ENCODE data around the gene PRSS21. TPM values are rescaled to one million over a fixed set of nuclear protein-coding genes. Genes with fewer than 3 reads are reported as not detected.
A peak's percentile ranks its signal among the peaks of the same experiment; 100 is the strongest.

Gene PRSS21
- total RNA-seq, 1 donor from 2014 or later: 17.1 TPM

- Histone ChIP-seq H3K27ac (peak overlapping the region; percentile 26), H3K36me3 (peaks cover 94% of the 10 kb centered on the region), H3K27me3 (no peaks in the 10 kb centered on the region), H3K4me1 (peaks cover 4% of the 10 kb centered on the region), H3K9me3 (no peaks in the 10 kb centered on the region), H3K4me3 (no peak overlapping the region)
- TF ChIP-seq, protein P1, sequence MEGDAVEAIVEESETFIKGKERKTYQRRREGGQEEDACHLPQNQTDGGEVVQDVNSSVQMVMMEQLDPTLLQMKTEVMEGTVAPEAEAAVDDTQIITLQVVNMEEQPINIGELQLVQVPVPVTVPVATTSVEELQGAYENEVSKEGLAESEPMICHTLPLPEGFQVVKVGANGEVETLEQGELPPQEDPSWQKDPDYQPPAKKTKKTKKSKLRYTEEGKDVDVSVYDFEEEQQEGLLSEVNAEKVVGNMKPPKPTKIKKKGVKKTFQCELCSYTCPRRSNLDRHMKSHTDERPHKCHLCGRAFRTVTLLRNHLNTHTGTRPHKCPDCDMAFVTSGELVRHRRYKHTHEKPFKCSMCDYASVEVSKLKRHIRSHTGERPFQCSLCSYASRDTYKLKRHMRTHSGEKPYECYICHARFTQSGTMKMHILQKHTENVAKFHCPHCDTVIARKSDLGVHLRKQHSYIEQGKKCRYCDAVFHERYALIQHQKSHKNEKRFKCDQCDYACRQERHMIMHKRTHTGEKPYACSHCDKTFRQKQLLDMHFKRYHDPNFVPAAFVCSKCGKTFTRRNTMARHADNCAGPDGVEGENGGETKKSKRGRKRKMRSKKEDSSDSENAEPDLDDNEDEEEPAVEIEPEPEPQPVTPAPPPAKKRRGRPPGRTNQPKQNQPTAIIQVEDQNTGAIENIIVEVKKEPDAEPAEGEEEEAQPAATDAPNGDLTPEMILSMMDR (IDR thresholded peaks at IDR 0.05): no peak
- intact Hi-C loops (cut with DNase I): no loop called here
- peak; percentile 63 for DNase-seq
- ATAC-seq: no peak
These were observed 46.7 kb upstream of the PRSS21 start for GRCh38 chr16:2770057-2770951.

GRCh38 chr16:2771496-2772402, 45.3 kb upstream of the PRSS21 start:
- Histone ChIP-seq H3K9me3 (no peaks in the 10 kb centered on the region), H3K27me3 (no peaks in the 10 kb centered on the region), H3K4me3 (no peak overlapping the region), H3K36me3 (peaks cover 79% of the 10 kb centered on the region), H3K4me1 (peaks cover 16% of the 10 kb centered on the region), H3K27ac (no peak overlapping the region)
- DNase-seq (peak; percentile 55), ATAC-seq (no peak)
- TF ChIP-seq, protein P1 (IDR thresholded peaks at IDR 0.05): no peak
- intact Hi-C loops (cut with DNase I): no loop called here

DNA sequence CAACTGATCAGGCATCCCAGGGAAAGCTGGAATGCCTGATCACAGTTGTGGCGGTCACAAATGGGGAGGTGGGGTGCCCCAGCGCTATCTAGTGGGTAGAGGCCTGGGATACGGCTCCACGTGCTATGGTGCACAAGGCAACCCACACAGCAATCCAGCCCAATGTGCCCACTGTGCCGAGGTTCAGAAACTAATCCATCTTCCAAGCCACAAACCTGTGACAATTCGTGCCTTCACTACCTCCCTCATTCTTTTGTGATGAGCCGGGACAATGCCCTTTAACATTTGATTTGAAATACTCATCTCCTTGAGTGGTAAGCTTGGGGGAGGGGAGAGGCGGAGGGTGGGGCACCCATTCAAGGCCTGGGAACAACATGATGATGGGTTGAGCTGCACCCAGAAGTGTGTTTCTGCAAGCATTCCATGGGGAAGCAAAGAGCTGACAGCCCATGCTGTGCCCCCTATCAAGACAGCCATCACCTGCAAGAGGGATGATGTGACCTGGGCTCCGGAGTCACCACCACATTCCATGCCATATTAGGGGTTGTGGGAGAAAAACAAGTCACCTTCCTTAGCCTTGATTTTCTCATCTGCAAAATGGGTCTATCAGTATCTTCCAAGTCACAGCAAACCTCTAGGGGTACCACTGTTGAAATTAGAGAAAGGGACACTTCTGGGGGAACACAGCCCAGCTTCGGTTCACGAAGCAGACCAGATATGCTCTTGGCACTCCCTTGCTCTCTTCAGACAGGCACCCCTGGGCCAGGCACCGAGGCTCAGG, 43.7 kb upstream of the PRSS21 start:
- ATAC-seq: no peak
- peaks cover 18% of the 10 kb centered on the region for H3K4me1 ChIP-seq
- DNase-seq: peak; percentile 27
- TF ChIP-seq, protein P1 (IDR thresholded peaks at IDR 0.05): no peak
- H3K36me3 ChIP-seq: peaks cover 63% of the 10 kb centered on the region
- no peak overlapping the region for H3K27ac ChIP-seq
- no peaks in the 10 kb centered on the region for H3K27me3 ChIP-seq
- H3K9me3 ChIP-seq: no peaks in the 10 kb centered on the region
- intact Hi-C loops (cut with DNase I): no loop called here
- no peak overlapping the region for H3K4me3 ChIP-seq

GRCh38 chr16:2774161-2774891, 42.7 kb upstream of the PRSS21 start:
- DNase-seq (peak; percentile 51), ATAC-seq (no peak)
- H3K9me3 ChIP-seq: no peaks in the 10 kb centered on the region
- H3K27me3 ChIP-seq: no peaks in the 10 kb centered on the region
- H3K27ac ChIP-seq: no peak overlapping the region
- intact Hi-C loops (cut with DNase I): no loop called here
- TF ChIP-seq, protein P1 (IDR thresholded peaks at IDR 0.05): no peak
- no peak overlapping the region for H3K4me3 ChIP-seq
- H3K36me3 ChIP-seq: peaks cover 53% of the 10 kb centered on the region
- peaks cover 24% of the 10 kb centered on the region for H3K4me1 ChIP-seq

Data from upper lobe of right lung (tissue), 1 donor.